GM18511 (cell line): ENCODE measurements around the gene RPTOR.
"Not testable (repeated sequence)": the region's sequence is repeated elsewhere in the genome, so short reads cannot be mapped to it uniquely, and the experiment has no call there.

Experiments used
- ATAC-seq: cut with Tn5 transposase; IDR thresholded peaks from one replicate; pipeline ENCODE4 v1.9.1; 2021; ENCODE audit warnings: mild to moderate bottlenecking, moderate library complexity; ENCODE audit not compliant: unreplicated experiment

Gene RPTOR

DNA sequence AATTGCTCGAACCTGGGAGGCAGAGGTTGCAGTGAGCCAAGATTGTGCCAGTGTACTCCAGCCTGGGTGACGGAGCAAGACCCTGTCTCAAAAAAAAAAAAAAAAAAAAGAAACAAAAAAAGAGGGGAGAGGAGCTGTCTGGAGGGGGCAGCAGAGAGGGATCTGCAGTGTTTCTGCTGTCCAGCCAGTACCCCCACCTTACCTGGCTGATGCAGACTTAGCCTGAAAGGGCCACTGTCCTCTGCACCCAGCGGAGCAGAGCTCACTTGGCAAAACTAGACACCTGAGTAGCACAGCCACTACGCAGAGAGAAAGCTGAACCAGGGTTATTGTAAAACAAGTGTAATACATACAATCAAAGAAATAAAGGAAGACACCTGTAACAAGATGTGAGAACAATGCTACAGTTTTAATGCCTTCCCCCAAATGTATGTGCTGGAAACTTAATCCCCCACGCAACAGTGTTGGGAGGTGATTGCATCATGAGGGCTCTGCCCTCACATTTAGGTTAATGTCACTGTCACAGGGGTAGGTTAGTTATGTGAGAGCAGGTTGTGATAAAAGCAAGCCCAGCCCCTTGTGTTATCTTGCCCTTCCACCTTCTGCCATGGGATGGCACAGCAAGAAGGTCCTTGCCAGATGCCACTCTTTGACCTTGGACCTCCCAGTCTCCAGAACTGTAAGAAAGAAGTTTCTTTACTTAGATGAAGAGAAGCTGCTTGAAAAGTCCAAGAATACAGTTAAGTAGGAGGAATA lies 211.2 kb downstream of the RPTOR start:
- no peak for ATAC-seq

DNA sequence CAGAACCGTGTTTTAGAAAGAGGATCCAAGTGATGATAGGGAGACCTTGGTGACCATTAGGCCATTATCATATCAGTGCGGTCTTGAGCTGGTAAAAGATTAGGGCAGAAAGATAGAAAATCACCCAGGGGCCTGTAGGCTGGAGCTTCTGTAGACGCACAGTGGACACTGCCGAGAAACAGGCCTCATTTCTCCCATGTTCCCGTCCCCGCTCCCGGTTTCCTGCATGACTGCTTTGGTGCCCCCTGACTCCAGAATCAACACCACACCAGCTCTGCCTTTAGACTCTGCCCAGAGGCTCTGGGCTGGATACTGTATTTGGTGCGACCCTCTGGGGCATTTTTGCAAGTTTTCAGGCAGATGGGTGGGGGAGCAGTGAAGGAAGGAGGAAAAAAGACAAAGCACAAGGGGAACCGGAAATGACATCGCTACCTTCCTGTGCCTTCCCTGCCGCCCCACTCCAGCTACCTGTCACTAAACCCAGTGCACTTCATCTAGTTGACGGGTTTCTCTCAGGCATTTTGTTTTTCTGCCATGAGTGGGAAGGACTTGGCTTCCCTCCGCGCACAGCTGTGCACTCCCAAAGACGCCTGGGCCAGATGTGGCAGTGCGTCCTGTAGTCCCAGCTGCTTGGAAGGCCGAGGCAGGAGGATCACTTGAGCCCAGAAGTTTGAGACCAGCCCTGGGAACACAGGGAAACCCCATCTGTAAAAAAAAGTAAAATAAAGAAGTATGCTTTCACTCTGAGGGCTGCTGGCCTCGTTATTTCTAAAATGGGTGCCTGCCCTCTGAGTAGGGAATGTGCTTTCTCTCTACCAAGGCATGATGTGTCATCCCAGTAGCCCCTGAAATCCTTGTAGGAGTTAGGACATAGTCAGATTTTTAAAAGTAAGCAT lies 214.1 kb downstream of the RPTOR start:
- no peak for ATAC-seq

DNA sequence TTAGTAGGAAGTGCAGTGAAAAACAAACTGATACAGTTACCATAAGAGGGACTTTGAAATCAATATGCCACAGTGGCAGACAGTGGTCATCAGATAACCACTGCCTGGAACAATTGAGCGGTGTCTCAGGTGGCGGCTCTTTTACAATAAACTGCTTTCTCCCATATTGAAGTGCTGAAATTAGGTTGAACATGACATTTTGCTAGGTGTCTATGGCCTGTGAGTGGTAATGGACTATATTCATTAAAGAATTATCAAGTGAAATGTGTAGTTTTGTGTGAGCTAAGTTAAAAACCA lies 214.7 kb downstream of the RPTOR start:
- no peak for ATAC-seq

DNA sequence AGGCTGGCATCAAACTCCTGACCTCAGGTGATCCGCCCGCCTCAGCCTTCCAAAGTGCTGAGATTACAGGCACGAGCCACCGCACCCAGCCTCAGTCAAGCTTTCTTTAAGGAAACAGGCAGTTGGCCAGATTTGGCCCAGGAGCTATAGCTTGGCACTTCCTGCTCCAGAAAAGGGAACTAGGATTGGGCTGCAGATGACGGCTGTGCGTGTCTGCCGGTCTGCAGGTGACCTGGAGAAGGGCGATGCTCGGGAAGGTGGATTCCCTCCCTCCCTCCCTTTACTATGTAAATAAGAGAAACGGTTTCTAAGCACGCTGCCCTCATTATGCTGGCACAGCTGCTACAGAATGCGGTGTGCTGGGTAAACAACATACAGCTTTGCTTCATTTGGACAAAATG lies 215.9 kb downstream of the RPTOR start:
- no peak for ATAC-seq

DNA sequence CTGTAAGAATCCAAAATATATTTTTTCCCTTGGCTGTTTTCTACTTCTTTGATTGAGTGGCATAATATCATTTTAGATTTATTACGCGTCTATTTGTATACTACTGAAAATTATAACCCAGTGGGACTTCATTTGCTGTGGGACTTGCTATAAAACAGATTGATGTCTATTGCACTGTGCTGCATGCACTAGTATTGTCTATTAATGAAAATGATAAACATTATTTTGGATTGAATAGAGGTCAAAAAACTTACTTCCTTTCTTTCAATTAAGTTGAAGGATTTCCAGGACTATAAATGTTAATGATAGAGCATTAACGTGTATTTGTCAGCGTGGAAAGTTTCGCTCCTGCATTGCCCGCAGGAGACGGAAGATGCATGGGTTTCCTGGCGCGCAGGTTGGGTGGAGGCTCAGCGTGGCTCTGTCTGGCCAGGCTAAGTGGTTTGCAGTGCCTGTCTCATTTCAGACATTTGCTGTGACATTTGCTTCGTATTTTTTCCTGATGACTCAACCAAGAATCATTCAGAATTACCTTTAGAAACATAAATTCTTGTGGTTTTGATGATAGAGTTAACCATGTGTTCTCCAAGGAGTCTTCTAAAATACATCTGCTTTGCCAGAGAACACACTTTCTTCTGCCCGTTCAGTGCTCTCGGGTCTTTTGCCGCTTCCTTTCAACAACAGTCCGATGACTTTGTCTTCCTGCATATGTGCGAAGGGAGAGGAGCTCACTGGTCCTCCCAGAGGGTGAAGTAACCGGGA lies 216.7 kb downstream of the RPTOR start:
- ATAC-seq = no peak

DNA sequence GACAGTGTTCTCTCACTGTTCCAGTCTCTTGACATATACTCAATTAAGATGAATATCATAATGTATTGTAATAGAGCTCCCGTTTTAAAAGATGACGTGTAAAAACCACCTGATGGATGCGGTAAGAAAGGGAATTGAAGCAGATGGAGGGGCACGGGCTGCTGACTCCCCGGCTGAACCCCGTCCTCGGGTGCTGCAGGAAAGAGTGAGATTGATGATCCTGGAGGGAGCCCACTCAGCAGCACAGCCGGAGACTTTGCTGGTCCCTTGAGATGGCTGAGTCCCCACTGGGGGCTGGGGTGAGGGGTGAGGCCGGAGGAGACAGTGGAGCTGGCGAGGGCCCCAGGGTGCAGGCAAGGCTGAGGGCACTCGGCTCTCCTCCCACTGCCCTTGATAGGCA lies 217.4 kb downstream of the RPTOR start:
- no peak for ATAC-seq

DNA sequence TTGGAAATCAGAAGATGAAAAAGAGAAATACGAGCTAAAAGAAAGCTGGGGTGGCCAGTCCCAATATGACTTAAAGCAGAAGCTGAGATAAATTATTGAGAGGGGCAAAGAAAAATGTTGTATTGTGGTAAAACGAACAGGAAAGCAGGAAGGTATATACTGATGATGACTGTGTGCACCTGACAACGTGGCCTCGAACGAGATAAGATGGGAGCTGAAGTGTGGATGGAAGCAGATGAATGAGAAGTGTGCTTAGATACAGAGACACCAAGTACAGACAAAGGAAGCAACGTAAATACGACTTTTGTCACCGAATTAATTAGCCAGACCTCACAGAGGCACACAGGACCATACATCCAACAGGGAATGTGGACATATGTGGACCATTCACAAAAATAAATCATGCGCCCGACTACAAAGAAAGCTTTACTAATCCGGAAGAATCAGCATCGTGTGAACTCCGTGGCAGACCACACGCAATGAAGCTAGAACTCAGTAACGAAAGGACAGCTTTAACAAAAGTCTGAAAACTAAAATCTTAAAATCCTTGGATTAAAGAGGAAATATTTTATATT lies 218.7 kb downstream of the RPTOR start:
- ATAC-seq = no peak

DNA sequence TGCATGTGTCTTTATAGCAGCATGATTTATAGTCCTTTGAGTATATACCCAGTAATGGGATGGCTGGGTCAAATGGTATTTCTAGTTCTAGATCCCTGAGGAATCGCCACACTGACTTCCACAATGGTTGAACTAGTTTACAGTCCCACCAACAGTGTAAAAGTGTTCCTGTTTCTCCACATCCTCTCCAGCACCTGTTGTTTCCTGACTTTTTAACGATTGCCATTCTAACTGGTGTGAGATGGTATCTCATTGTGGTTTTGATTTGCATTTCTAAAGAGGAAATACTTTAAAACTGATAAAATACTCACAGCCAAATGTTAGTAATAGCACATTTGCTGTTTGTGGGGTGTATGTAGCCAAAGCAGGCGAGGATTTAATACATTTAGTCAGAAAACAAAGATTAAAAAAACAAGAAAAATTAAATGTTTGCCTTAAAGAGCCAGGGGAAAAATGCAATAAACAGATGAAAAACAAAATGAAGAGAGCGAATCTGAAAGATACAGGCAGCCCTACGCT lies 220.0 kb downstream of the RPTOR start:
- not testable (repeated sequence) for ATAC-seq

DNA sequence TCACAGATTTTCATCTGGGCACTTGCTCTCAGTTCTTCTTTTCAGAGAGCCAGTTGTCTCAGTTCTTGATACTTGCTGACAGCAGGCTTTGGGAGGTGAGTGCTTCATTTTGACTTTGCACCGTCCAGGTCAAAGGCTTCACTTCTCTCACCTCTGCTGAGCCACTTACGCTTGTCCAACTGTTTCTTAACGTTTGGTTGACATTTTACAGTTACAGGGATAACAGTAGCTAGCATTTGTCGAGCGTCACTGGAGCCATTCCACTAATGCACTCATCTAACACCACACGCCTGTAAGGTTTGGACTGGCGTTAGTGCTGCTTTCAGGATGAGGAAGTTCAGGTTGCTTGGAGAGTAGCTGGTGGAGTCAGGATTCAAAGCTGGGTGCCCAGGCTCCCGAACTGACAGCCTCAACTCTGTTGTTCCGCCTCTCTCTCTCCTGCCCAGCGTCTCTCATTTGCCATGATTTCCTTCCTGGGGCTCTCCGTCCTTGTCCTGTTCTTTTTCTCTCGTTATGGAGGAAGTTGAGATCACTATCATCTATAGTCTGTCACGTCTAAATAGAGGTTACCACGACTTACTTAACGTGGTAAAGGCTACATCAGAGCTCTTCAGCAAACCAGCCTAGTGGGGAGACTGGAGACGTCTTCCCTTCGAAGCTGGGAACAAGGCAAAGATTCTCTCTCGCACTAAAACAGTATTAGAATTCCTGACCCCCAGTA lies 220.8 kb downstream of the RPTOR start:
- no peak for ATAC-seq

DNA sequence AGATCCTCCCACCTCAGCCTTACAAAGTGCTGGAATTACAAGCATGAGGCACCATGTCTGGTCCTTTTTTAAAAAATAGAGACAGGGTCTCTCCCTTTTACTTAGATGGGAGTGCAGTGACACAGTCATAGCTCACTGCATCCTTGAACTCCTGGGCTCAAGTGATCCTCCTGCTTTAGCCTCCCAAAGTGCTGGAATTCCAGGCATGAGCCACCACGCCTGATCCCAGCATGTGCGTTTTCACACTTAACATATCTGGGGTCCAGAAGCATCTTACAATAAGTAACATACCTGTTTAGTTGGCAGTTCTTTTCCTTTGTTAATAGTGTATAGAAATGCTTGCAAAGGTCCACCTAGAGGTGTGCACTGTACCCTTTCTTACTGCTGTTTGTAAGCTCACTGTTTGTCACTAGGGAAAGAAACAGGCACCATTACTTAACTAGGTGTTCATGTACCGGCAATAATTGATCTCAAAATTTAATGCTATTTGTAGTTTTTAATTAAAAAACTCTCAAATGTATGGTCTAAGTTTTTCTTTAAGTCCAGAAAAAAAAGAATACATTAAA lies 221.7 kb downstream of the RPTOR start:
- no peak for ATAC-seq

DNA sequence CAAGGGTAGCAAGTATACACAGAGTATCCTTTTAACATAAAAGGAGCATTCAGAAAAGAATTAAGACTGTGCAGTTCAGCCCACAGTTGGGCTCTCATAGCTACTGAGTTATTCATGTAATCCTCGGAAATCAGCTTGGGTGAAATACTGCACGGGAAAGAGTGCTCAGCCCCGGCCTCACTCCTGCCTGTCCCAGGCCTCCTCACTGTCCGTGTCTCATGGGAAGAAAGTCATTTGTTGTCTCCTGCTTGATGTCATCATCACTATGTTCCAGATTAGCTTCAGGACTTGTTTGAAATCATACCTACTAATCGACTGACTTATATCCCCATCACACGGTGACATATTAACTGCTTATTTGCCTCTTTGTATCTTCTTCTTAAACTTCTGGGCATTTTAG lies 223.8 kb downstream of the RPTOR start:
- ATAC-seq = no peak

DNA sequence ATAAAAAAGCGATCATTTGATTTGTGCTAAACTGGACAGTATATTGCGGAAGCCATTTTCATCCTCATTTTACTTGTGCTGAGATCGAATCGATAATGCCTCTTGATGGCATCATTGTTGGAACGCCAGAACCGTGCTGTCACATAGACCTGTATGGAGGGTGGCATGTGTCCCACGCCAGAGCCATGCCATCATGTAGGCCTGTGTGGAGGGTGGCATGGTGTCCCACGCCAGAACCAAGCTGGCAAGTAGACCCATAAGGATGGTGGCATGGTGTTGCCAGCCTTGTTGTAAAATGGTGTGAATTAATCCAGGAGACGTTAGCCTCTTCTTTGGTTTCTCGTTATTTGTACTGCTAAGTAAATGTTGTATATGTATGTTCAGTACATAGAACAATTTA lies 224.3 kb downstream of the RPTOR start:
- ATAC-seq = no peak

DNA sequence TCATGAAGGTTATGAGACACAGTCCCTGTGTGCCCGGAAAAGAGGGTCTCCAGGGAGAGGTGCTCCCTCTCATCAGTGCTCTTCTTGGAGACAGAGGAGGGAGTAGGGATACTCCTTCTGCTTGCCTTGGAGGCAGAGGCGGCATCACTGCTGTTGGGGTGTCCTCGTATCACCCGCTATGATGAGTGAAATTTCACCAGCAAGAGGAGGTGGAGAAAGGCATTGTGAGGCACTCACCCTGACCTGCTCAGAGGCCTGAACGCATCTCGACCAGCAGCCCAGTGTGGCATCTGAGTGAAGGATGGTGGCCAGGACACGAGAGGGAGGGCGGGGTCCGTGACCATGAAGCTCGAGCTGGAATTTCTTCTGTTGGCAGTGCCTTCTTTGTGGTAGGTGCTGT lies 224.9 kb downstream of the RPTOR start:
- no peak for ATAC-seq

DNA sequence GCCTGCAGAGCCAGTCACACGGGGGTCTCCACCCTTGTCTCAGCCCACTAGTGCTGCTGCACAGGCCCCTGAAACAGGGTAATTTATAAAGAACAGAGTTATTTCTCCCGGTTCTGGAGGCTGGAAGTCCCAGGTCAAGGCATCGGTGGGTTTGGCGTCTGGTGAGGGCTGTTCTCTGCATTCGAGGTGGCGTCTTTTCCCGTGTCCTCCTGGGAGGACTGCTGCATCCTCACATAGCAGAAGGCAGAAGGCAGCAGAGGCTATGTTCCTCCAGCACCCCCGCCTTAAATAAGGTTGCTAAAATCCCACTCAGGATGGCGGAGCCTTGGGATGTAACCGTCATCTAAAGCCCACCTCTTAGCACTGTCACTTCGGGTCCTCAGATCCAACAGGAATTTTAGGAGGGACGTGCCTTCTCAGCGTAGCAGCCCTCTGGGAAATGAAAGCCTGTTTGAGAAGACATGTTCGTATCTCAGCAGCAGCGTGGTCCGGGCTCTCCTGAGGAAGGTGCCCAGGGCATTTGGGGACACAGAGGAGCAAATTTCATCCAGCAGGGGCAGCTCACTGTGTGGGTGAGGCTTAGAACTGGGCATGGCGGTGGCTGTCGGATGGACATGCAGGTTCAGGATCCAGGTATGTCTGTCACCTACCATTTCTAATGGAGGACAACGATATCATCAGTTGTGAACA lies 225.4 kb downstream of the RPTOR start:
- ATAC-seq = no peak

DNA sequence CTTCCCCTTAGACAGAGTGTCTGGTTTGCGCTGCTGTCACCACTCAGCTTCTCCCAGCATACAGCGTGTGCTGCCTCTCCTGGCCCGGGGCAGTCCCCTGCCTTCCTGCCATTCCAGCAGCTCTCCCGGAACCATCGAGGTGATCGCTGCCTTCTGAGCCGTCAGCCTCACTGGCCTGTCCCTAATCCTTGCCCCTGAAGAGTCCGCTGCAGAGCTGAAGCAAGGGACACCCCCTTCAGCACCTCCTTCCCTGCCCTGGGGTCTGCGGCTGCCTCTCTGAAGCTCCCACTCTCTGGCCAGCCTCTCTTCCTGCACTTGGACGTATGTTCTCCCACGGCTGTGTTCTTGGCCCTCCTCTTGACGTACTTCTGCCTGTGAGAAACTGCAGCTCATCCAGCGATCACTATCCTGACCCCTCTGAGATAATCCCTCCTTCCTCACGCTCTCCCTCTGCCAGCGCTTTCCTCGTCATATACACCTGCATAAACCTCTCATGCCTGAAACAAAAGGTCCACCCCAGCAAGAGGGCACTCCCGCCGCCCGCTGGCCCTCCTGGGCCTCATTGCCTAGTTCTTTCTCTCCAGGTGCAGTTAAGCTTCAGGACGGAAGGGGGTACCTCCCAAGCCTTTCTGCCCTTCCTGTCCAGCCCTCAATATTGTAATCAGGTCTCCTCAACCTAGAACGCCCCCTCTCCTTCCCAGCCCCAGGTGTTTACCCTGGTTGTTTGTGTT lies 226.4 kb downstream of the RPTOR start:
- ATAC-seq = no peak

DNA sequence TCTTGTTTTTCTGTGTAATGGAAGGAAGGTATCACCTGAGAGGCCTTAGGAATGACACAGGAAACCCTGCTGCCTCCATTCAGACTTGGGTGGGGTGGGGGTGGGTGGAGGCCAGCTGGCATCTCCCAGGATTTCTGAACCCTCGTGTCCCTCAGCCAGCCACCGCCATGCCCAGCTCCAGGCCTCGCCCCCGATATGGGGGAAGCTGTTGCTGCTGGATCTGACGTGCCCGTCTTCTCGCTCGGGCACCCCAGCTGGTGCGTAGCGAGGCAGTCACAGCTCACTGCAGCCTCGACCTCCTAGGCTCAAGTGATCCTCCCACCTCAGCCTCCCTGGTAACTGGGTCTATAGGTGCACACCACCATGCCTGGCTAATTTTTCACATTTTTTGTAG lies 227.0 kb downstream of the RPTOR start:
- no peak for ATAC-seq

DNA sequence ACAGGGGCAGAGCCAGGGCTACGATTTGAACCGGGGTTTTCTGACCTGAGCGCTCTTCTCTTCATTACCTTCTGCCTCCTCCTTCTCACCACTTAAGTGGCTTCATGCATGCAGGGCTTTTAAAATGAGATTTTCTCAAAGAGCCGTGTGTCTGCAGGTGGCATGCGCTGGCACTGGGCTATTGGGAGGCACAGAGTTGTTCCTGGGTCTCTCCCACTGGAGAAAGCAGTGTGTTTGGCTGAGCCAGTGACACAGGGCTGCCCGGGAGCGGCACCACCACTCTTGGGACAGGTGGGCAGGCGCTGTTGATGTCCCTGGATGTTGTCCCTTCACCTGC lies 228.2 kb downstream of the RPTOR start:
- no peak for ATAC-seq

DNA sequence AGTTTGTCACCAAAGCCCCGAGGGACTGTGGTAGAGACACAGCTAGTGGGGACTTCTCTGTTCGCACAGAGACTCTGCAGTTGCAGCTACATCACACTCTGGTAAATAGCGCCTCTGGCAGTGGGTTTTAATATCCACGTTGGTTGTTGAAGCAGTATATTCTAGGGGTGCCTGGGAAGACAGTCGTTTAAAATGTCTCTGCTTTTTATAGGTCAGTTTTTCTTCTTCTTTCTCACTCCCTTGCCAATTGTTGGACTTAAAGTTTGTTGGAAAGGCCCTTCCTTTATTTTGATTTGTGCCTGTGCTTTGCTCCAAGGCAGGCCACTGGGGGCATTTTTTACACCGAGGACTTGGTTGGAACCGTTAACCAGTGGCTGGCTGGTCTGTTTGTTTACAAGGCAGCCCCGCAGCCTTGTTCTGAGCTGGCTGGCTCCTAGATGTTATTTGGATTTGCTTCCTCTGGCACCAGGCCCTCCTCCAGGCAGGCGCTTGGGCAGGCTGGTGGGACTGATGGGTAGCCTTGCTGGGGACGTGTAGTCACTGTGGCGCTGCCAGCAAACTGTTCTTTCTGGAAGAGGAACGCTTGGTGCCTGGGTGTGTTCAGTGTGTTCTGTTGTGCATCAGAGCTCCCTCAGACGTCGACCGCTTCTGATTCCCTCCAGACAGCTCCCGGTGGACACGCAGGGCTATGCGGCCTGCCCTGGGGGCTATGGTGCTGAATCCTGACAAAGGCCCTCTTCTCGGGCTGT lies 228.8 kb downstream of the RPTOR start:
- no peak for ATAC-seq
